ENCODE results near the gene OPCML.

OPCML gene

GRCh38 chr11:132595711-132596134 lies 936.6 kb downstream of the OPCML start:
- DNase-seq (ENCODE audit: low read depth in 1 of 2, low spot score in 1 of 2), result no peak
- no peak overlapping the region for H3K27ac ChIP-seq (replicated peaks)
- H3K27me3 ChIP-seq (ENCODE audit: insufficient read depth, poor library complexity, severe bottlenecking), result no peaks in the 10 kb centered on the region
- H3K4me3 ChIP-seq (replicated peaks; ENCODE audit: insufficient read depth, low read length), result no peak overlapping the region
- TF ChIP-seq GABPA (IDR thresholded peaks at IDR 0.05; ENCODE audit: low read depth) (no peak), SPI1 (IDR thresholded peaks at IDR 0.05; ENCODE audit: borderline replicate concordance, low read depth) (no peak), CTCF (IDR thresholded peaks at IDR 0.05; ENCODE audit: insufficient read depth, low read length) (no peak), POLR2AphosphoS5 (IDR thresholded peaks at IDR 0.05; ENCODE audit: low read depth) (no peak)

- no peak for DNase-seq (ENCODE audit: low read depth in 1 of 2, low spot score in 1 of 2)
- TF ChIP-seq POLR2AphosphoS5 (IDR thresholded peaks at IDR 0.05; ENCODE audit: low read depth) (no peak), REST (IDR thresholded peaks at IDR 0.05; ENCODE audit: insufficient replicate concordance, low read depth) (no peak), CTCF (IDR thresholded peaks at IDR 0.05; ENCODE audit: insufficient read depth, low read length) (no peak), GABPA (IDR thresholded peaks at IDR 0.05; ENCODE audit: low read depth) (no peak), SPI1 (IDR thresholded peaks at IDR 0.05; ENCODE audit: borderline replicate concordance, low read depth) (no peak)
- no peak overlapping the region for H3K4me3 ChIP-seq (replicated peaks; ENCODE audit: insufficient read depth, low read length)
- no peak overlapping the region for H3K27ac ChIP-seq (replicated peaks)
- H3K27me3 ChIP-seq (ENCODE audit: insufficient read depth, poor library complexity, severe bottlenecking), result no peaks in the 10 kb centered on the region
Observed at GRCh38 chr11:132595246-132595645, 937.1 kb downstream of the OPCML start.

- DNase-seq (ENCODE audit: low read depth in 1 of 2, low spot score in 1 of 2), result no peak
- Histone ChIP-seq H3K27me3 (ENCODE audit: insufficient read depth, poor library complexity, severe bottlenecking) (no peaks in the 10 kb centered on the region), H3K4me3 (replicated peaks; ENCODE audit: insufficient read depth, low read length) (no peak overlapping the region), H3K27ac (replicated peaks) (no peak overlapping the region)
- TF ChIP-seq CTCF (IDR thresholded peaks at IDR 0.05; ENCODE audit: insufficient read depth, low read length), result no peak
Observed at GRCh38 chr11:132590986-132591385, 941.3 kb downstream of the OPCML start.

- no peak for TF ChIP-seq SPI1 (IDR thresholded peaks at IDR 0.05; ENCODE audit: borderline replicate concordance, low read depth)
- no peak for TF ChIP-seq POLR2AphosphoS5 (IDR thresholded peaks at IDR 0.05; ENCODE audit: low read depth)
- no peak for TF ChIP-seq GABPA (IDR thresholded peaks at IDR 0.05; ENCODE audit: low read depth)
- TF ChIP-seq CTCF (IDR thresholded peaks at IDR 0.05; ENCODE audit: insufficient read depth, low read length), result no peak
- no peak for TF ChIP-seq REST (IDR thresholded peaks at IDR 0.05; ENCODE audit: insufficient replicate concordance, low read depth)
- no peak for DNase-seq (ENCODE audit: low read depth in 1 of 2, low spot score in 1 of 2)
Observed at GRCh38 chr11:132590554-132590953, 941.7 kb downstream of the OPCML start.

More at GRCh38 chr11:132590554-132590953, 941.7 kb downstream of the OPCML start:
- Histone ChIP-seq H3K27ac (replicated peaks) (no peak overlapping the region), H3K27me3 (ENCODE audit: insufficient read depth, poor library complexity, severe bottlenecking) (no peaks in the 10 kb centered on the region), H3K4me3 (replicated peaks; ENCODE audit: insufficient read depth, low read length) (no peak overlapping the region)

Data from HL-60 (cell line).